ENCODE data around the gene FANCB.

Gene FANCB

DNA sequence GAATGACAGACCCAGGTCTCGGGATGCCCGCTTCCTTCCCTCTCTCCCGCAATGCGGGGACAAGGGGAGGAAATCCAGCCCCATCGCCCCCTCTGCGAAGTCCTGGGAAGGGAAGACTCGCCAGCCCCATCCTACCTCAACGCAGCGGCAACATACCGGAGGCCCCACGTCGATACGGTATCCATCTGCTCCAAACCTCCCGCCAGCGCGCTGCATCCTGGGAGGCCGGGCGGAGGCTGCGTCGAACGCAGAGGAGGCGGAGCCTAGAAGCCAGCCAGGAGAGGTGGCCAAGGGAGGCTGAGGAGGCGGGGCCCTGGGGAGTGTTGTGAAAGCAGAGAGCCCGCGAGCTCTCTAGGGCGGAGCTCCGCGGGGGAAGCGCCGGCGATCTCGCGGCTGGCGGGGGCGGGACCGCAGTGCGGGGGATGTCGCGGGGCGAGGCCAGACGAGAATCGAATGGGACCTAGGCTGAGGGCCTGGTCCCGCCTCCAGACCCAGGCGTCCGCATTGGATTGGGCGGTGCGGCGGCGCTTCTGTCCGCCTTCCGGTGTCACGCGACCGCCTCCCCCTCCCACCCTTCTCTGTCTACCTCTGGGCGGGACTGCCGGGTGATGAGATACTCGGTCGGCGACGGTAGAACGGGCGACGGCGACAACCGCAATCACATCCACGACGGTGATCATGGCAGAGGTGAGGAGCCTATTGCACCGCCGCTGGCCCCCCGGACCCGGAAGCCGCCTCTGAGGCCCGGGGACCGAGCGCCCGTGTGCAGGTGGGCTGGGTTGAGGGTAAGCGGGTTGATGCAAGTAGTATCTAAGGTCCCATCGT, at the start of gene FANCB, which contains the start of gene MOSPD2:
FANCB (minus strand) TSS at position 219 of the 825 bp plus-strand sequence. CDS start 7,559 bp downstream, outside the sequence.
MOSPD2 (plus strand) TSS at position 571 of the 825 bp plus-strand sequence; CDS start at position 679, 108 bp downstream.
- DNase-seq: peak; percentile 93

GRCh38 chrX:14922437-14922836, 49.6 kb upstream of the FANCB start:
- DNase-seq: no peak

DNA sequence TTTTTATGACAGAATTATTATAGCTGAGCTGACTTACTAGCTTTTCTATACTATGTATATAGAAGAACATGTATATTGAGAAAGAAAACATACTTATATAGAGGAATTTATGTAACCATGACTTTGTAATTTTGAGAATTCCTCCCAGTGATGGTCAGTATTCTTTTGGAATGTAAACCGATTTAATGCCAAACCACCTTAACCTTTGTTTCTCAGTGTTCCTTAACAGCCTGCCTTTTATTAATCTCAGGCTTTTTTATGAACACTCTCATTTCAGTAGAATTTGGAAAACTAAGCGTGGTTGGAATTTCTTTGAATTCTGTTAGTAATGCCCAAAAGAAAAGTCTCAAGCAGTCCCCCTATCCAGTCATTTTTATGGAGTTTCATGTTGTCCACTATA, 47.3 kb upstream of the FANCB start:
- DNase-seq: no peak

GRCh38 chrX:14919407-14919806, 46.5 kb upstream of the FANCB start:
- no peak for DNase-seq

- no peak for DNase-seq
These were observed 43.3 kb upstream of the FANCB start for GRCh38 chrX:14916017-14916674.

- DNase-seq: no peak
These were observed 42.7 kb upstream of the FANCB start for GRCh38 chrX:14915596-14915995.

GRCh38 chrX:14913241-14913640, 40.4 kb upstream of the FANCB start:
- DNase-seq: no peak

DNA sequence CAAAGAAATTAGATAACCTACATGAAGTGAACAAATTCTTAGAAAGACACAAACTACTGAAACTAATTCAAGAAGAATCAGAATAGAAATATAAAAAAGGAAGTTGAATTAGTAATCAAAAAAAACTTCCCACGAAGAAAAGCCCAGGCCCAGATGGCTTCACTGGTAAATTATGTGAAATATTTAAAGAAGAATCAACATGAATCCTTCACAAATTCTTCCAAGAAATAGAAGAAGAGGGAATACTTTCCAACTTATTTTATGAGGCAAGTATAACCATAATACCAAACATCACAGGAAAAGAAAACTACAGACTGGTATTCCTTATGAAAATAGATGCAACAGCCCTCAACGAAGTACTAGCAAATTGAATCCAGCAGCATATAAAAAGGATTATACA, 31.0 kb upstream of the FANCB start:
- DNase-seq: no peak

GRCh38 chrX:14902537-14902936, 29.7 kb upstream of the FANCB start:
- DNase-seq: no peak

DNA sequence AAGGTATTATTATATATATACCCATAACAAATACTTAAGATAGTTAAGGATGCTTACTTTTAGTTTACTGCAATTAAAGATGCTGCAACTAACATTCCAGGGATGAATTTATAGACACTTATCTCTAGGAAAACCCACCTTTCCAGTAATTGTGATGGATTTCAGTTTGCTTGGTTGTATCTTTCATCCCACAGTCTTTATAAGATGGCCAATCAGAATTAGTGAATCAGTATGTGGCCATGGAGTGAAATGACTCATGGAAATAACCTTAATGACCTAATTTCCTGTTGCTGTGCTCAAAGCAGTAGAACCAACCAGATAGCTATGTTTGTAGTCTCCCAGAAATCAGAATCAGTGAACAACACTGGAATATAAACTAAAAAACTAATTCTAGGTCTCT, 26.7 kb upstream of the FANCB start:
- no peak for DNase-seq

DNA sequence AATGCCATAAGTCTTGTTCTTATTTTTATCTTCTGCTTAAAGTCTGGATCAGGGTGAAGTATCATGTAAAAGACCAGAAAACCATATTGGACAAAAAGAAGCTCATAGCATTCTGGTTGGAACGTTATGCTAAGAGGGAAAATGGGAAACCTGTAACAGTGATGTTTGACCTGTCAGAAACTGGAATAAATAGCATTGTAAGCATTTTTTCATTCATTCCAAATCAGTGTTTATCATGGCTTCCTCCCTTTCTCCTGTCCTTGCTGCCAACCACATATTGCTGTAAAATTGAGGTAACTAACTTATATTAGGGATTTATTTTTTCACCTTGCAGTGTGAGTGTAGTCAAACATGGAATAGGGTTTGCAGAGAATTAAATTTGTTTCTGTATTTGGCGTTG, 24.2 kb upstream of the FANCB start:
- no peak for DNase-seq

DNA sequence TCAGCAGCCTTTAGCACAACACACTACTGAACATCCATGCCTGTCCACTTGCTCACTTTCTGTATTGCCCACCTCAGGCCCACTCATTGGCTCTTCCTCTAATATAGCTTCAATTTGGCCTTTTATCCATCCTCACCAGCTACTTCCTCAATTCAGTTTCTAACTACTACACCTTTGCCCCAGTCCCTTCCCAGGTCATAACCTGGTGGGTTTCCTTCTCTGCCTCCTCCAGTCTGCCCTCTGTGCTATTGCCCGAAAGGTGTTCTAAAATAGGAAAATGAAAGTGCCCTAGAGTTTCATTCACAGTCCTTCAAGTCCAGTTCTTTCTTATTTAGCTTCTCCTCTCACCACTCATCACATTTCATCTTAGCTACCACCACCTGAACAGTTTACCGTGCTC, 23.4 kb upstream of the FANCB start:
- DNase-seq: no peak

DNA sequence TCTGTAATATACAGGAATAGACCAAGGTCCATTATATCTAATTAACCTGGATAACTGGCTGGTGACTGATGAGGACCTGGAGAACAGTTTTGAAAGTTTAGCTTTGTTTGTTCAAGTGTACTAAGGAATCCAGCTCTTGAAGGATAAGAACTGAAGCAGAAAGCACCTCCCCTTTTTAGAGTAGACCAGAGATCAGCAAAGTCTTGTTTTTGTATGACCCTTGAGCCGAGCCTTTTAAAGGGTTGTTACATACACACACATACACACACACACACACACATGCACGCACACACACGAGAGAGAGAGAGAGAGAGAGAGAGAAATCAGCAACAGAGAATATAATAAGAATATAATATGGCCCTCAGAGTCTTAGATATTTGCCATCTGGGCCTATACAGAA, 13.4 kb upstream of the FANCB start:
- no peak for DNase-seq

DNA sequence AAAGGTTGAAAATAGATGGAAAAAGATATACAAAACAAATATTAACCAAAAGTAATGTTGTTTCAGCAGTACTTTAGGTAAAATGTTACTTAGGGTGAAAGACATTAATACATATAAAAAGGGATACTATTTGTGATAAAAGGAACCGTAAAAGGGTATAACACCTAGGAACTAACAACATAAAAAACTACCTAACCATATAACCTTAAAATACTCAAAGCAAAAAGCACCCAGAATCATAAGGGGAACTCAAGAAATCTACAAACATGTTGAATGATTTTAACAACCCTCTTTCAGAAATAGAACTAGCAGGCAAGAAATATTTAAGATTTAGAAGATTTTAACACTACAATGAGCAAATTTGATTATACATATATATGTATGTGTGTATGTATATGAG, 11.8 kb upstream of the FANCB start:
- DNase-seq: no peak

- no peak for DNase-seq
These were observed 11.0 kb upstream of the FANCB start for GRCh38 chrX:14883826-14884225.

DNA sequence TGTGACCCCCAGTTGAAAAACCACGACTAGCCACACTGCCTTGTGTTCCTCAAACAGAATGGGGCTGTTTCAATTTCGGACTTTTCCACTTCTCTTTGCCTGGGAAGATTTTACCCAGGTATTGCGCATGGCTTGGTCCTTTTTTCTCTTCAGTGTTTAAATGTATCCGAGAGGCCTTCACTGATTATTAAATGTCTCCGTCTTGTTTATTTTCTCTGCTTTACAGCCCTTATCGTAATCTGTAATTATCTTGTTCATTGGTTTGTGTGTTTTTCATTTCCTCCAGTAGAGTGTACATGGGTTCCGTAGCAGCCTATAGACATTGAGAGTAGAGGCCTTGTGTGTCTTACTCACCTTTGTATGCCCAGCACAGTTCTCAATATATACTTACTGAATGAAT, 2.8 kb upstream of the FANCB start:
- no peak for DNase-seq

GRCh38 chrX:14873676-14874049, 794 bp upstream of the FANCB start:
- DNase-seq: no peak

GRCh38 chrX:14872355-14872754, 514 bp downstream of the FANCB start:
- no peak for DNase-seq

- no peak for DNase-seq
These were observed 1.1 kb downstream of the FANCB start for GRCh38 chrX:14871767-14872166.

DNA sequence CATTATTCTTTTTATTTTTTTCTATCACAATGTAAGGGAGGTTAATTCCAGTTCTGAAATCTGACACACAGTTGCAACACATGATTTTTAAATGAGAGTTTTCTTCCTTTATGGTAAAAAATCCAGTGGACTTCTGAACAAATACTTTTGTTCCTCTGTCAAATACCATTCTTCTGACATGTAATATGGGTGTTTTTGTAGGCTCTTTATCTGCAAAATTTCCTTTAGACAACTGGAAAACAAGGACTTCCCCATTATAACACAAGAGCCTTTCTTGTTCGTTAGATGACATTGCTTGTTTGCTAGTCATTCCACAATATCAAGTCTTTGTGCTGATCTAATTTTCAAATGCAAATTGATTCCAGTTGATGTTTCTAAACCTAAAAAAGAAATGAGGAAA, 7.7 kb downstream of the FANCB start:
- DNase-seq: no peak

- DNase-seq: no peak
These were observed 8.2 kb downstream of the FANCB start for GRCh38 chrX:14864631-14865030.

- DNase-seq: no peak
These were observed 21.3 kb downstream of the FANCB start for GRCh38 chrX:14851526-14851925.

GRCh38 chrX:14843666-14844065, 29.2 kb downstream of the FANCB start:
- no peak for DNase-seq

- DNase-seq: no peak
These were observed 35.7 kb downstream of the FANCB start for GRCh38 chrX:14837155-14837554.

DNA sequence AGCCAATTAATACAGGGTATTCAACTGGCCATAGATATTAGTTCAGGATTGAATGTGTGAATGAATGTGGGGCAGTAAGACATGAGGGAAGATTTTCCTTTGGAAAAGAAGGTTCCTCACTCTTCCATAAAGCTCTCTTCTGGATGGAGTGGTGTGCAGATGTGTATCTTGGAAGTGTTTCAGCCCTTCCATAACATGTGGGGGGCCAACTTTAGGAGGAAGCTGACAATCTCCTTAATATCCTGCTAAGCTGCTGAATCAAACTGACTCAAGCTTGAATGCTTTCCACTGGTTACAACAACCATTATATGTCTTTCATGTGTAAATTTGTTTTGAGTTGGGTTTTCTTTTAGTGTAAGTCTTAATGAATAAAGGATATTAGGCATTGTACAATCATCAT, 40.3 kb downstream of the FANCB start:
- DNase-seq: no peak

Measured in activated CD8-positive, alpha-beta memory T cell treated with anti-CD3 and anti-CD28 coated beads for 24 hours (primary cell).